Fibroblast of the aortic adventitia (primary cell): ENCODE results near the gene BCAS2. TPM values are rescaled to one million over a fixed set of nuclear protein-coding genes. Genes with fewer than 3 reads are reported as not detected.

ENCODE experiments used
- DNase-seq: peaks from one replicate; pipeline ENCODE4 v3.0.0-alpha.2; 2010; ENCODE audit warnings: low read depth
- H3K4me3 ChIP-seq: 2 replicates; pipeline ENCODE4 v1.5.1; 2011; ENCODE audit warnings: low read depth, mild to moderate bottlenecking, control low read depth, low read length, moderate library complexity
- CTCF ChIP-seq: IDR thresholded peaks from 2 replicates; pipeline ENCODE4 v1.5.1; 2011; ENCODE audit warnings: mild to moderate bottlenecking, low read length, control low read depth, inconsistent platforms; ENCODE audit not compliant: insufficient read depth
- total RNA-seq: library from RNA; depleted of rRNA; stranded (reverse); fragments of >200 nt; gene quantifications from 2 replicates; pipeline ENCODE4 v1.2.3, GENCODE V29; 2012; ENCODE audit warnings: low replicate concordance

BCAS2 gene
- total RNA-seq, 1 donor = 52.5 TPM

DNA sequence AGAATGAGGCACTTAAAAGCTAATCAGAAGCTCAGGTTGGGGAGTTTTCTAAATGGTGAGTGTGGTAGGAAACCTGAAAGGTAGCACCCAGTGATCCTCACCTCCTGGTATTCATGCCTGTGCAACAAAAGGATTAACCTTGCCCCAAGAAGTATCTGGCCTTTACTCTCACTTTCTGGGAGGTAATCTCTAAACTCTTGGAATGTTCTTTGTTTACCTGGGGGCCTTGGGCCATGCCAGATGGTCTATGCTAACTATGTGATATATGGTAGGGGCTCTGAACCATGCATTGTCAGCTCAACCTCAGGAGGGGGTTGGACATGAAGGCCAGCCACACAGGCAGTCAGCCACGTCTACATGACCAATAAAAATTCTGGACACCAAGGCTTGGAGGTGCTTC lies 46.0 kb downstream of the BCAS2 start:
- TF ChIP-seq CTCF = no peak
- H3K4me3 ChIP-seq = no peak overlapping the region
- no peak for DNase-seq

- TF ChIP-seq CTCF = no peak
Measured at GRCh38 chr1:114531094-114531493, 50.3 kb downstream of the BCAS2 start.

GRCh38 chr1:114530224-114530623 lies 51.2 kb downstream of the BCAS2 start:
- TF ChIP-seq CTCF = no peak
- no peak for DNase-seq
- H3K4me3 ChIP-seq = no peak overlapping the region

More at GRCh38 chr1:114531094-114531493, 50.3 kb downstream of the BCAS2 start:
- H3K4me3 ChIP-seq = no peak overlapping the region
- no peak for DNase-seq

DNA sequence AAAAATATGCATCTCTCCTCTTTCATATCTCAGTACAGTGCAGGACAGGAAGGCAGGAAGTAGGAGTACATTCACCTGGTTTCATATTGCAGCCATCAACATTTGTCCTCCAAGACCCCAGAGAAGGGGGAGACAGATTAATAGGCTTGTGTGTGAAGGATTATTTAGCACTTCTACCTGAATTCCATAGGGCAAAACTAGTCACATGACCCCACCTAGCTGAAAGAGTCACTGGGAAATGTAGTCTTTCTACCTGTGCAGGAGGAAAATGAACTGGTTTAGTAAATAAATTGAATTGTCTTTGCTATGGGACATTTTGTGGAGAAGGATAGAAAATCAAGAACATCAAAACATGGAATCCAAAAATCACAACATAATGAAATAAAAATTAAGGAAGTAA lies 56.5 kb downstream of the BCAS2 start:
- no peak for DNase-seq
- TF ChIP-seq CTCF = no peak
- H3K4me3 ChIP-seq = no peak overlapping the region

DNA sequence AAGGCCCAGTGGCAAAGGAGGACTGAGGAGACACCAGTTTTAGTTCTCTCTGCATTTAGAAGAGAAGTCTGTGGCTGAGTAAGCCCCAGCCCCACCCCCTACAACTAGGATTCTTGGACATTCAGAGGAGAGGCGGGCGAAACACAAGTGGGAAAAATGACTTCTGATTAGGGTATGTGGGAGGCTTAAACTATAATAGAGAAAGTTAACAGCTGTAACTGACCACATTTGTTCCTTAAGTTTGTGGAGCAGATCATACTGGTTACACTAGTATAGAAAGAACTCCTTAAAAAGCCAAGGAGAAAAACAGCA lies 59.2 kb downstream of the BCAS2 start:
- H3K4me3 ChIP-seq = no peak overlapping the region
- TF ChIP-seq CTCF = no peak
- DNase-seq = no peak

DNA sequence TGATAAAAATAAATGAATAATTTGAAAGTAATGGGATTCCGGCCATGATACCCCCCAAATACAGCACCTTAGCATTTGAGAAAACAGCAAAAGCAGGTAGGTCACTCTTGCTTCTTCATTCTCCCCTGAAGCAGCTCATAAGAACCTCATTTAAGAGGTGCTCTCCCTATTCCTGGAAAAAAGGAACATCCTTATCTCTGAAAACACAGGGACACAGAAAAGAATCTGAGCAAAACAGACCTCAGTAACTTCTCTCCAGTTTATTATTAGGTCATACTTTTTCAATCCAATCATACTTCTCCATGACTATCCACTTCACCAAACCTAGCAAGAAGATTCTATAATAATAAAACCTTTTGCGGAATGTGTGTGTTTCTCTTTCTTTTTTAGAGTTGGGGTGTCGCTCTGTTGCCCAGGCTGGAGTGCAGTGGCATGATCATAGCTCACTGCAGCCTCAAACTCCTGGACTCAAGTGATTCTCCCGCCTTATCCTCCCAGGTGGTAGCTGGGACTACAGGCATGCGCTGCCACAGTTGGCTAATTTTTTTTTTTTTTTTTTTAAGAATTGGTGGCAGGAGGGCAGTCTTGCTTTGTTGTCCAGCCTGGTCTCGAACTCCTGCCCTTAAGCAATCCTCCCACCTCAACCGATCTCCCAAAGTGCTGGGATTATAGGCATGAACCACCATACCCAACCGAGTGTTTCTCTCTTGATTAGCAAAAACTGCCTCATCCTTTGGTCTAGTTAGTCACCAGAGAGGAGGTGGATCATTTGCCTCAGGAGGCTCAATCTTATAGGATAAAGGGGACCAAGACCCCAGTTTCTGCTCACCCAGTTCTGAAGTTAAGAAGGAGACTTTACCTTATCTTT lies 59.8 kb downstream of the BCAS2 start:
- no peak overlapping the region for H3K4me3 ChIP-seq
- no peak for DNase-seq
- no peak for TF ChIP-seq CTCF

Other genes starting within 250 kb of the BCAS2 start
- gene TRIM33, start 70.4 kb downstream of the BCAS2 start, total RNA-seq = 37.4 and 37.5 TPM in 2 replicates
- 4.8 and 5.3 TPM in 2 replicates for gene DENND2C, start 88.4 kb upstream of the BCAS2 start, total RNA-seq
- not detected in 2 replicates for gene AMPD1, start 113.9 kb upstream of the BCAS2 start, total RNA-seq
- gene NRAS, start 135.2 kb upstream of the BCAS2 start, total RNA-seq = 27.1 and 80.1 TPM in 2 replicates
- gene CSDE1, start 176.4 kb upstream of the BCAS2 start, total RNA-seq = 670 and 845 TPM in 2 replicates
- 37.4 and 57.4 TPM in 2 replicates for gene SIKE1, start 199.1 kb upstream of the BCAS2 start, total RNA-seq